ENCODE measurements around the gene SOX21.
"Not testable (repeated sequence)": the region's sequence is repeated elsewhere in the genome, so short reads cannot be mapped to it uniquely, and the experiment has no call there.

The SOX21 gene
- 0 reads per million in 2 experiments for total RNA-seq

- no peak for DNase-seq (ENCODE audit: low read depth)
Measured at GRCh38 chr13:94712287-94712811, at the start of gene SOX21. Gene SOX21 (minus strand): TSS chr13:94712545. CDS start chr13:94712049, 496 bp downstream.

DNA sequence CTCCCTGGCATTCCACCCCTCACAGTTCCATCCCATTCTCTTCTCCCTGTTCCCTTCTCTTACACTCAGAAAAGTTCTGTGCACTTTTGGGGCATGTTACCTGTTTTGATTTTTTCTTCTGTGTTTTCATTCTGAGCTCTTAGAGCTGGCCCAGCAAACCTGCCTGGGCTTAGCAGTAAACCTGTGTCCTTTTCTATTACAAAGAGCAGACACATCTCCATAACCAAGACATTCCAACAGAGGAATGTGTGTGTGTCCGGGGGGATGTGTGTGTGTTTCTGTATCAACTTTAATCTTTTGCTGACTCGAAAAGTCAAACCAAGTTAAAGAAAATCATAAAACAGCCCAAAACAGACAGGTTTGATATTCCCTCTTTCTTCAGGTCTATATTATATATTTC, 49.1 kb upstream of the SOX21 start:
- no peak for DNase-seq (ENCODE audit: low read depth)

- DNase-seq (ENCODE audit: low read depth) = no peak
Measured at GRCh38 chr13:94759120-94759728, 46.9 kb upstream of the SOX21 start.

DNA sequence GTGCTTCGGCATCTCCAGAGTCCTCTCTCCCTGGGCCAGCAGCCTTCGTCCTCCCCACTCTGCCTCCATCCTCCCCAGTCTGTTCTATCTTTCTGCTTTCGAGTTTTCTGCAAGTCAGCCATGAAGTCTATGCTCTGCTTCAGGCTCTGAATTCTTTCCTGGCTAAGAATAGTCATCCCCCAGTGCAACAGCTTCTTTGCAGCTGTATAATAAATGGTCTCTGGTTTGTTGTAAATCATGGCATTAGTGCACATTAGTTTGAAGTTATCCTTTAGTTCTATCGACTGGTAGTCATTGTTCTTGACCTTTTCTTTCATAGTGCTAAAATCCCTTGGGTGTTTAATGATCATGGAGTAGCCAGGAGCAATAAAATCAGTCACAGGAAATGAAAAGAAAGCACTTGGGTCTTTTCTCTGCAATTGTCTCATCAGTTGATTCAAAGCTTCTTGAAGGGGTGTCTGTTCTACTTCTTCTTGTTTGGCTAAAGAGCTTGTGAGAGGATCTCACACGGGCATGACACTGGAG, 46.2 kb upstream of the SOX21 start:
- DNase-seq (ENCODE audit: low read depth) = no peak

- DNase-seq (ENCODE audit: low read depth) = no peak
Measured at GRCh38 chr13:94753327-94753726, 41.0 kb upstream of the SOX21 start.

- DNase-seq (ENCODE audit: low read depth) = no peak
Measured at GRCh38 chr13:94749162-94749561, 36.8 kb upstream of the SOX21 start.

- no peak for DNase-seq (ENCODE audit: low read depth)
Measured at GRCh38 chr13:94739235-94739634, 26.9 kb upstream of the SOX21 start.

DNA sequence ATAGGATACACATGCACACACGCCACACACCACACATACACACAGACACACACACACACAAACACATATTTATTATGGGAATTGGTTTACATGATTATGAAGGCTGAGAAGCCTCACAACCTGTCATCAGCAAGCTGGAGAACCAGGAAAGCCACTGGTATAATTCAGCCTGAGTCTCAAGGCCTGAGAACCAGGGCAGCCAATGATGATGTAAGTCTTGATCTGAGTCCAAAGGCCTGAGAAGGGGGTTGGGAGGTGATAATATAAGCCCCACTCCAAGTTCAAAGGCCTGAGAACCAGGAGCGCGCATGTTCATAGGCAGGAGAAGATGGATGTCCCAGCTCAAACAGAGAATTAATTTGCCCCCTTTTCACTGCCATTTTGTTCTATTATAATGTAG, 18.7 kb upstream of the SOX21 start:
- no peak for DNase-seq (ENCODE audit: low read depth)

- DNase-seq (ENCODE audit: low read depth) = not testable (repeated sequence)
Measured at GRCh38 chr13:94729941-94730340, 17.6 kb upstream of the SOX21 start.

- DNase-seq (ENCODE audit: low read depth) = no peak
Measured at GRCh38 chr13:94726425-94726824, 14.1 kb upstream of the SOX21 start.

DNA sequence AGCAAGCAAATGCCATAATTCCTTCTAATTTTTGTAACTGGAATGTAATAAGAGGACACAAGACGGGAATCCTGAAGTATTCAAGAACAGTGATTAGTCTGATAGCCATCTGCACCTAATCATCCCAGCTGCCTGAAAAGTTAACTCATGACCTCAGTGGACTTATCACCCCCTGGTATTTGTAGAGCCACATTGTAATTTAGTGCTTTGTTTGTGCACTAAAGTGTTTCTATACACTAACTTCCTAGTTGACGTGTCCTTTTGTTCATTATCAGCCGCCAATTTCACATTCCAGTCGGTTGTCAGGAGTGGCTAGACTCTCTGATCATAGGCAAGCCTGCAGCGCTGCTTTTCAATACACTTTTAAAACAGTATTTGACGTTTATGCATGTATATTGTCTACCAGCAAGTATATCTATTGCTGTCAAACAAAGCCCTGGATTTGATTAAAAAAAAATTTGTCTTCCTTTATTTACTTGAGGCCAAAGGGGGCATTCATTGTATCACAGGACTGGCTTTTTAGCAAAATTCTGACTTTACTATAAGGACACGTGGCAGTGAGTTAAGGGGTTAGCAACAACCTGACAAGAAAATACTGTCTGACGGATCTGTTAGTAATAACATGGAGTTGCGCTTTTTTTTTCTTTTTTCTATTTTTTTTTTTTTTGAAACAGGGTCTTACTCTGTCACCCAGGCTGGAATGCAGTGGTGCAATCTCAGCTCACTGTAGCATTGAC, 10.4 kb upstream of the SOX21 start:
- DNase-seq (ENCODE audit: low read depth) = no peak

GRCh38 chr13:94718697-94719096, 6.4 kb upstream of the SOX21 start:
- DNase-seq (ENCODE audit: low read depth) = not testable (repeated sequence)

DNA sequence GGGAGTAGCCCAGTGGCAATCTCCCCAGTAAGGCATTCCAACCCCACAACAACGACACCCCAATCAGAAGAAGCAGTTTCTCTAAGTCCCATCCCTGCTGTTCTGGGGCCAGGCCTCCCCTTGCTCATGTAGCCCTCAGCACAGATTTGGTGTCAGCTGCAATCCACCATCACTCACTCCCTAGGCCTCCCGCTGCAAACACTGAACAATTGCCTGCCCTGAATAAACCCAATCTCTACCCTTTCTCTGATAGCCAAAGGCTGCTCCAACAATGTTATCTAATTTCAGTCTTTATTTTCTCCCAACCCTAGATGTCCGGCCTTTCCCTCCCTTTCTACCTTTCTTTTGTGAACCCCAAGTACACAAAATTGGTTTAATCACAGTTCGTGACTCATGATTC, 5.6 kb upstream of the SOX21 start:
- DNase-seq (ENCODE audit: low read depth) = no peak

- DNase-seq (ENCODE audit: low read depth) = no peak
Measured at GRCh38 chr13:94716016-94716415, 3.7 kb upstream of the SOX21 start.

- no peak for DNase-seq (ENCODE audit: low read depth)
Measured at GRCh38 chr13:94713561-94714182, 1.3 kb upstream of the SOX21 start.

DNA sequence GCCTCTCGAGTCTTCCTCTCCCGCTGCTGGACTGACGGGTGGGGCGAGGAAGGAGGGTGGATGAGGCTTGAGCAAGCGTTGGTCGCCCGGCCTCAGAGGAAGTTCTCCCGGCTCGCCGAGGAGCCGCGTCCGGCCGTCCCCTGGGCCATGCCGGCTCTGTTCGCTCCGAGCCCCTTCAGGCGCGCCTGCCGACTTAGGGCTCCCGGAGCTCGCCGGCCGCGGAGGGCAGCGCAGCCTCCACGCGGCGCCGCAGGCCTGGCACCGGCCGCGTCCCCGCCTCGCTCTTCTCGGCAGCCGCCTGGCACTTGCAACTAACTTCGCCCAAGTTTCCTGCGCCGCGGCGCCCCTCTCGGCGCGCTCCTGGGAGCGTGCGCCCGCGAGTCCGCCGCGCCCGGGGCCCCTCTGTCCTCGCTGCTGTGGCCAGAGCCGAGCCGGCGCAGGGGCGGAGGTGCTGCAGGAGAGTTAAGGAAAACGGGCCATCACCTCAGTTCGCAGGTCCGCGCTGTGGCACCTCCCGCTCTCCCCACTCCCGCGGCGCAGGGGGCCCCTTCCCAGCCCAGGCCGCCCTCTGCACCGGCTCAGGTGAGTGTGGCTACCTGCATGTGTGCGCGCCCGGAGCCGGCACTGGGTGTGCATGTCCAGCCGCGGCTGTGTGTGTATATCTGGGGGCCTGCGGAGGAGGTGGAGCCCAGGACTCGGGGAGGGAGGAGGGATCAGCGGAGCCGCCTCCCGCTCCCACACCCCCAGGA, 641 bp upstream of the SOX21 start:
- no peak for DNase-seq (ENCODE audit: low read depth)

DNA sequence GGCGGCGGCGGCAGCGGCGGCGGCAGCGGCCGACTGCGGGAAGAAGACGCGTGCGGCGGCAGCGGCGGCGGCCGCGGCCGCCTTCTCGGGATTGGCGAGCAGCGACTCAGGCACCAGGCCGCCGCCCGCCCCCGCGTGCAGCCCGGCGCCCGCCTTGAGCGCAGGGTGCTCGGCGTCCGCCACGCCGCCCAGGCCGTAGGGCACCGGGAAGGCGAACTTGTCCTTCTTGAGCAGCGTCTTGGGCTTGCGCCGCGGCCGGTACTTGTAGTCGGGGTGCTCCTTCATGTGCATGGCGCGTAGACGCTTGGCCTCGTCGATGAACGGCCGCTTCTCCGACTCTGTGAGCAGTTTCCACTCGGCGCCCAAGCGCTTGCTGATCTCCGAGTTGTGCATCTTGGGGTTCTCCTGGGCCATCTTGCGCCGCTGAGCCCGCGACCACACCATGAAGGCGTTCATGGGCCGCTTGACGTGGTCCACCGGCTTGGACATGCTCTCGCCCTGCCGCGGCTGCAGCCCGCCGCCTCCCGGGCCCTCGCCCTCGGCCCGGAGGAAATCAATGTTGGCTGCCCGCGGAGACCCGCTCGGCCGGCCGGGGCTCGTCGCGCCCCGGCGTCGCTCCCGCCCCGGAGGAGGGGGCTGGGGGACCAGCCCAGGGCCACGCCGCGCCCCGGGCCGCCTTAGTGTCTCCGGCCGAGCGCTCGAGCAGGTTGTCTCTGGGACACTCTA, 621 bp downstream of the SOX21 start:
- no peak for DNase-seq (ENCODE audit: low read depth)

DNA sequence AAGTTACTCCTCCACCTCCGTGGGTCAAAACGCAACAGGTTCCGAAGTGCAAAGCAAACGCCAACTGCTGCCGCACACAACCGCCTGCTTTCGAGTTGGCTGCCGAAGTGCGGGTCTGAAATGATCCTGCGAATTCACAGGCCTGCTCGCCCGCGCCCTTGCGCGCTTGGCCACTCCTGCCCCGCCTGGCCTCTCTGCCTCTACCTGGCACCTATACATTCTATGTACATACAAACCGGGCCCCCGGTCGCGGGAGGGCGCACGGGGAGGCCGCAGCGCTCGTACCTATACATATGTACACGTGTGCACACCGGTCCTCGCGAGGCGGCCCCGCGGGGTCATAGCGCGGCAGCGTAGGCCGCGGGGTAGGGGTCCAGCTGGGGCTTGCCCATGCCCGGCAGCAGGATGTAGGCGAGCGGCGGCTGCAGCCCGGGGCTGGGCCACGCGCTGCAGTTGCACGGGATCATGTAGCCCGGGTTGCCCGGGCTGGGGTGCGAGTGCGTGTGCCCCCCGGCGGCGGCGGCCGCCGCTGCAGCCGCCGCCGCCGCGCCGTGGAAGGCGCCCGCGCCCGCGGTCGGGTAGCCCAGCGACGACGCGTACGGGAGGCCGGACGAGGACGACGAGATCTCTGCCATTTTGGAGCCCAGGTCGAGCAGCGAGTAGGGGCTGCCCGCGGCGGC, 1.3 kb downstream of the SOX21 start:
- no peak for DNase-seq (ENCODE audit: low read depth)

DNA sequence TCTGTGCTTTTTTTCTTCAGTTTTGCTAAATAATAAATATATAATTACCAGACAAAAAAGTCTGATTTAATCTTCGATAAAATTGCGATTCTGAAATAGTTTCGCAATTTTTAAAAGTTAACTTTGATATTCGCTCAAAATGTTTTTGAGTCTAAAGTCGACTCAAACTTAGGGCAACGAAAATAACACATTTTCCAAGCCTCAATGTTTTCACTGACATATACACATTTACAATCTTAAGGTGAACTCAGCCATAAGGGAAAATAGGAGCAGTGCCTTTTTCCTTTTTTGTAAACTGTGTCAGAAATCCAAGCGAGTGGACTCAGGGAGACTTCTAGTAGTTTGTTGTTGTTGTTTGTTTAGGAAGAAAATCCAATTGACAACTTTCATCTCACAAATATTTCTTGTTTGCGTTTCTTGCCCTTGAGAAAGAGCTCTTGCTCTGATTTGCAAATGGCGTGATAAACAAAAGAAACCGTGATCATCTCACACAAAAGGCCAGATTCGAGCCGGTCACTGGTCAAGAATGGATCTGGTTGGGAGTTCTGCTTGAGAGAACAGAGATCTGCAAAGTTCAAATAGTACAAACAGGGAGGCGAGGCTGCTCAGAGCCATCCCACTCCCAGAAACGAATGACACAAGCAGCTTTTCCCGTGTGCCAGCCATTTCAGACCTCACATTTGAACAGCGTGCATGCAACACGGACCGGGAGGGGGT, 2.1 kb downstream of the SOX21 start:
- no peak for DNase-seq (ENCODE audit: low read depth)
